Adipocyte (in vitro differentiated cells): ENCODE data around the gene MAMDC4.
"Not testable (repeated sequence)": the region's sequence is repeated elsewhere in the genome, so short reads cannot be mapped to it uniquely, and the experiment has no call there.

ENCODE experiments used
- DNase-seq: peaks from one replicate; pipeline ENCODE4 v3.0.0-alpha.2; 2015; ENCODE audit warnings: low read depth
- H3K27me3 ChIP-seq: replicated peaks from 2 replicates; pipeline ENCODE4 v1.7.0; 2013; ENCODE audit warnings: mild to moderate bottlenecking, low read length, moderate library complexity; ENCODE audit not compliant: control insufficient read depth, insufficient read depth
- H3K36me3 ChIP-seq: 2 replicates; pipeline ENCODE4 v1.7.0; 2013; ENCODE audit warnings: low read length, mild to moderate bottlenecking, moderate library complexity; ENCODE audit not compliant: control insufficient read depth, insufficient read depth, severe bottlenecking
- H3K4me1 ChIP-seq: 2 replicates; pipeline ENCODE4 v1.7.0; 2013; ENCODE audit warnings: mild to moderate bottlenecking, low read length, moderate library complexity; ENCODE audit not compliant: control insufficient read depth, insufficient read depth
- H3K4me3 ChIP-seq: 2 replicates; pipeline ENCODE4 v1.7.0; 2013; ENCODE audit warnings: mild to moderate bottlenecking, low read length, moderate library complexity
- H3K9ac ChIP-seq: 2 replicates; pipeline ENCODE4 v1.7.0; 2013; ENCODE audit warnings: mild to moderate bottlenecking, low read length, moderate library complexity
- H3K9me3 ChIP-seq: 2 replicates; pipeline ENCODE4 v1.7.0; 2013; ENCODE audit warnings: mild to moderate bottlenecking, low read length, moderate library complexity; ENCODE audit not compliant: control insufficient read depth

The MAMDC4 gene

GRCh38 chr9:136841646-136842379, 10.3 kb upstream of the MAMDC4 start:
- not testable (repeated sequence) for DNase-seq, H3K27me3 ChIP-seq, H3K9ac ChIP-seq, H3K4me3 ChIP-seq, H3K9me3 ChIP-seq, H3K4me1 ChIP-seq
- peaks cover 15% of the 10 kb centered on the region for H3K36me3 ChIP-seq

GRCh38 chr9:136842380-136842948, 9.7 kb upstream of the MAMDC4 start, which contains the start of gene AJM1:
Gene AJM1 (plus strand): TSS chr9:136842478. CDS start chr9:136844415, 1,937 bp downstream.
- H3K9me3 ChIP-seq, H3K4me1 ChIP-seq, H3K27me3 ChIP-seq: not testable (repeated sequence)
- Histone ChIP-seq H3K36me3 (peaks cover 15% of the 10 kb centered on the region), H3K9ac (peak within 1 kb of the TSS; percentile 58), H3K4me3 (peak within 1 kb of the TSS; percentile 74)
- peak; percentile 86 for DNase-seq

GRCh38 chr9:136843159-136843800, 8.9 kb upstream of the MAMDC4 start:
- not testable (repeated sequence) for DNase-seq, H3K9ac ChIP-seq, H3K27me3 ChIP-seq, H3K4me3 ChIP-seq, H3K9me3 ChIP-seq, H3K4me1 ChIP-seq
- peaks cover 15% of the 10 kb centered on the region for H3K36me3 ChIP-seq

DNA sequence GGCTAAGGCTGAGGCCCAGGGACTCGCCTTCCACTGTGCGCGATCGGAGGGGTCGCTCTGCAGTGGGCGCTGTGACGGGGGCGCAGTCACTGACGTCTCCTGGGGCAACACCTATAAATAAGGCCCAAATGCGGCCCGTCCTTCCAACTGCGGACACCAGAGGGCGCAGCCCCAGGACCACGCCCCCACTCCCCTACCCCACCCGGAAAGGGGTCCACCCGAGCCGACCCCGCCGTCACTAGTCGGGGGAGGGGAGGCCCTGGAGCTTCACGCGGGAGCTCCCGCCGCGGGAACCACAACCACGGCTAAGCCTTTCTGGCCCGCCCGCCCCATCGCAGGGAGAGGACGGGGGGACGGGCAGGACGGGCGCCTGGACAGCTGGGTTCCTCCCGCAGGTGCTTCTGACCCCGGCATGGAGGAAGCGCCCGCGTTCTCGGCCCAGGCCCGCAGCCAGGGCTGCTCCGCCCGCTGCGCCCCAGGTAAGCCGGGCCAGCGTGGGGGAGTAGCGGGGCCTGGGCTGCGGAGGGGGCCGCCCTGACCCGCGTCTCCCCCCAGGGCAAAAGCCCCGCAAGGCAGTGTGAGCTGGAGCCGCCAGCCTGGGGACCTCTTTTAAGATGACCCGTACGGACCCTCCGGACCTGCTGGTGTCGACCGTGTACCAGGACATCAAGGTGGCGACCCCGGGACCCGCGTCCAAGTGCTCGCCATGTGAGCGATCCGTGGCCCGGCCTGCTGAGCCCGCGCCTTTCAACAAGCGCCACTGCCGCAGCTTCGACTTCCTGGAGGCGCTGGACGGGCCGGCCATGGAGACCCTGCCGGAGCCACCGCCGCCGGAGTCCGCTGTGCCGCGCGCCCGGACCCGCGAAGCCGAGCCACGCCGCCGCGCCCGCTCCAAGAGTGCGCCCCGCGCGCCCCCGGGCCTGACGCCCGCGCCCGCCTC, 8.1 kb upstream of the MAMDC4 start:
- not testable (repeated sequence) for H3K4me3 ChIP-seq

DNA sequence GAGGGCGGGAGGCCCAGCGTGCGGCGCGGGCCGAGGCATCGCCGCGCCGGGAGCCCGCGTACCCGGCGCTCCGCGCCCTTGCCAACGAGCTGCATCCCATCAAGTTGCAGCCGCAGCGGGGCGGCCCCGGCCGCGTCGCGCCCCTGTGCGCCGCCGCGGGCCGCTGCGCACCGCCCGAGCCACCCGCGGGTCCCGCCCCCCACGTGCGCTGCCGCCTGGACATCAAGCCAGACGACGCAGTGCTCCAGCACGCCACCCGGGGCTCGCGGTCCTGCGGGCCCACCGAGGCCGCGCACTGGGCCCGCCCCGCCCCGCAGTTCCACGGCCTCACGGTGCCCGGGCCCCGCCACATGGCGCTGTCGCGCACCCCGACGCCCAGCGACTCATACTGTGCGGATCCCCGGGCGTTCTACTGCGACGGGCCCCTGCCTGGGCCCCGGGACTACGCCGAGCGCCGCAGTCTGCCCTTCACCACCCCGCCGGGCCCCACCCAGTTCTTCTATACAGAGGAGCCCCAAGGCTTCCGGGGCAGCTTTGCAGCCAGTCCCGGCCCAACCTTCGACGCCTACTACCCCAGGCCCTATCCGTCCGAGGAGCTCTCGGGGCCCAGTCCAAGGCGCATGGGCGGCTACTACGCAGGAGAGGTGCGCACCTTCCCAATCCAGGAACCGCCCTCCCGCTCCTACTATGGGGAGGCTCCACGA, 7.2 kb upstream of the MAMDC4 start:
- peaks cover under 1% of the 10 kb centered on the region for H3K36me3 ChIP-seq
- no peaks in the 10 kb centered on the region for H3K27me3 ChIP-seq
- H3K9me3 ChIP-seq = no peaks in the 10 kb centered on the region
- no peak overlapping the region for H3K9ac ChIP-seq
- peak; percentile 28 for DNase-seq
- H3K4me3 ChIP-seq = no peak overlapping the region
- H3K4me1 ChIP-seq = peaks cover 11% of the 10 kb centered on the region

More for the DNA sequence above, 8.1 kb upstream of the MAMDC4 start:
- not testable (repeated sequence) for H3K36me3 ChIP-seq, H3K9ac ChIP-seq, H3K4me1 ChIP-seq, H3K27me3 ChIP-seq, H3K9me3 ChIP-seq
- peak; percentile 72 for DNase-seq

DNA sequence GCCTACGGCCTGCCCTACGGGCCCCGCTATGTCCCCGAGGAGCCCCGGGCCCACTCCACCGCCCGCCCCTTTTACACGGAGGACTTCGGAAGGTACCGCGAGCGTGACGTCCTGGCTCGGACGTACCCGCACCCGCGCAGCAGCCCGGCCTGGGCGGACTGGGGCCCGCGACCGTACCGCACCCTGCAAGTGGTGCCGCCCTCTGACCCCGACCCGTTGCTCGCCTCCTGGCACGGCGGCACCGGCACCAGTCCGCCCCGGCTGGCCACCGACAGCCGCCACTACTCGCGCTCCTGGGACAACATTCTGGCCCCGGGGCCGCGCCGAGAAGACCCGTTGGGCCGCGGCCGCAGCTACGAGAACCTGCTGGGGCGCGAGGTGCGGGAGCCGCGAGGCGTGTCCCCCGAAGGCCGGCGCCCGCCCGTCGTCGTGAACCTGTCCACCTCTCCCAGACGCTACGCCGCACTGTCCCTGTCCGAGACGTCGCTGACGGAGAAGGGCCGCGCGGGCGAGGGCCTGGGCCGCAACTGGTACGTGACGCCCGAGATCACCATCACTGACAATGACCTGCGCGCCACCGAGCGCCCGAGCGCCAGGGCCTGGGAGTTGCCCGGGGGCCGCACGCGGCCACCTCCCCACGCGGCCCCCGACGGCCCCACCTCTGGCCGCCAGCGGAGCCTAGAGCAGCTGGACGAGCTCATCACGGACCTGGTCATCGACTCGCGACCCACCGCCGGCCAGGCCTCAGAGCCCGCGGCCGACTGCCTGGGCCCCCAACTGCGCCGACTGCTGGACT, 6.5 kb upstream of the MAMDC4 start:
- H3K4me3 ChIP-seq = no peak overlapping the region
- H3K9ac ChIP-seq = no peak overlapping the region
- DNase-seq = no peak

DNA sequence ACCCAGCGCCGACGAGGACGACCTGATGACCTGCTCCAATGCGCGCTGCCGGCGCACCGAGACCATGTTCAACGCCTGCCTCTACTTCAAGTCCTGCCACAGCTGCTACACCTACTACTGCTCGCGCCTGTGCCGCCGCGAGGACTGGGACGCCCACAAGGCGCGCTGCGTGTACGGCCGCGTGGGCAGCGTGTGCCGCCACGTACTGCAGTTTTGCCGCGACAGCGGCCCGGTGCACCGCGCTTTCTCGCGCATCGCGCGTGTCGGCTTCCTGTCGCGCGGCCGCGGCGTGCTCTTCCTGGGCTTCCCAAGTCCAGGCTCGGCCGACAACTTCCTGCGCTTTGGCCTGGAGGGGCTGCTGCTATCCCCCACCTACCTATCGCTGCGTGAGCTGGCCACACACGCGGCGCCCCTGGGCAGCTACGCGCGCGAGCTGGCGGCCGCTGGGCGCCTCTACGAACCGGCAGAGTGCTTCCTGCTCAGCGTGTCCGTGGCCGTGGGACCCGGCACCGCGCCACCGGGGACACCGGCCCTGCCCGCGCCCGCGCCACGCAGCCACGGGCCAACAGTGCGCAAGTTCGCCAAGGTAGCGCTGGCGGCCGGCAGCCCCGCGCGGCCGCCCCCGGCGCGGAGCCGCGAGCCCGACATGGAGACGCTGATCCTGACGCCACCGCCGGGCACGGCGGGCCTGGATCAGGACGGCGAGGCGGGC, 5.6 kb upstream of the MAMDC4 start:
- peak; percentile 27 for DNase-seq
- Histone ChIP-seq H3K9me3 (no peaks in the 10 kb centered on the region), H3K4me3 (no peak overlapping the region), H3K4me1 (peaks cover 14% of the 10 kb centered on the region), H3K27me3 (no peaks in the 10 kb centered on the region), H3K36me3 (peaks cover 6% of the 10 kb centered on the region), H3K9ac (peak overlapping the region; percentile 39)

More for the DNA sequence above, 6.5 kb upstream of the MAMDC4 start:
- Histone ChIP-seq H3K9me3 (no peaks in the 10 kb centered on the region), H3K4me1 (peaks cover 17% of the 10 kb centered on the region), H3K36me3 (no peaks in the 10 kb centered on the region), H3K27me3 (no peaks in the 10 kb centered on the region)

GRCh38 chr9:136847088-136847825, 4.9 kb upstream of the MAMDC4 start:
- Histone ChIP-seq H3K4me1 (peaks cover 8% of the 10 kb centered on the region), H3K9ac (peak overlapping the region; percentile 96), H3K9me3 (no peaks in the 10 kb centered on the region), H3K27me3 (no peaks in the 10 kb centered on the region), H3K4me3 (peak overlapping the region; percentile 97), H3K36me3 (peaks cover 6% of the 10 kb centered on the region)
- peak; percentile 88 for DNase-seq

- H3K4me3 ChIP-seq = peak overlapping the region; percentile 97
- H3K9ac ChIP-seq = peak overlapping the region; percentile 96
- no peaks in the 10 kb centered on the region for H3K27me3 ChIP-seq
- DNase-seq = peak; percentile 95
- H3K9me3 ChIP-seq = no peaks in the 10 kb centered on the region
- H3K4me1 ChIP-seq = peaks cover 8% of the 10 kb centered on the region
- H3K36me3 ChIP-seq = peaks cover 6% of the 10 kb centered on the region
These were observed 4.2 kb upstream of the MAMDC4 start for GRCh38 chr9:136847826-136848392.
